ENCODE results near the gene CHML. TPM values are rescaled to one million over a fixed set of nuclear protein-coding genes. Genes with fewer than 3 reads are reported as not detected.

CHML gene
- total and polyA plus RNA-seq, 2 donors (not counting 1 experiment from before 2014, with no cell fraction given): 9.7 to 34.0 TPM

GRCh38 chr1:241627453-241628259 is 12.5 kb downstream of the CHML start:
- H3K27me3 Mint-ChIP-seq: no peaks in the 10 kb centered on the region
- no peaks in the 10 kb centered on the region for H3K27me3 ChIP-seq (replicated peaks in 1 of 4; ENCODE audit: control extremely low read depth in 1 of 4, control insufficient read depth in 3 of 4, insufficient read depth in 4 of 4, low read length in 3 of 4)
- peak overlapping the region; percentile 66 to 71 for H3K27ac ChIP-seq (ENCODE audit: low read length in 2 of 2)
- no peaks in the 10 kb centered on the region for H3K9me3 Mint-ChIP-seq (ENCODE audit: insufficient read depth)
- CTCF ChIA-PET: interaction anchor here (0.6 to 3.1 kb wide), 20 partner anchors 8 to 371 kb away, joined by 3 to 62 read pairs (median 6); partner anchors contain the start of genes KMO and MAP1LC3C
- no peaks in the 10 kb centered on the region for H4K20me1 ChIP-seq (ENCODE audit: control insufficient read depth, insufficient read depth, low read length, poor library complexity, severe bottlenecking)
- peaks cover 34% of the 10 kb centered on the region for H3K79me2 ChIP-seq (ENCODE audit: control insufficient read depth, insufficient read depth, low read length)
- no peaks in the 10 kb centered on the region for H3K9me3 ChIP-seq (ENCODE audit: control extremely low read depth in 1 of 3, control insufficient read depth in 2 of 3, insufficient read depth in 1 of 3, low read length in 2 of 3)
- peak overlapping the region in 4 of 5 experiments; percentile 6 to 41 (median 17) for H3K4me3 ChIP-seq (ENCODE audit: control extremely low read depth in 1 of 5, extremely low read depth in 1 of 5, insufficient read depth in 1 of 5, low read depth in 2 of 5, low read length in 4 of 5)
- DNase-seq: peak; percentile 78
- peak overlapping the region; percentile 88 for H3K27ac Mint-ChIP-seq
- ATAC-seq (ENCODE audit: low read depth): peak; percentile 83
- intact Hi-C loops (cut with micrococcal nuclease): loop anchor here (1.0 to 5.0 kb wide), 4 partner anchors 9 to 96 kb away; no protein-coding TSS in a partner anchor
- peaks cover 0 to 9% of the 10 kb centered on the region in 2 experiments for H3K36me3 ChIP-seq (replicated peaks in 1 of 2; ENCODE audit: control extremely low read depth in 1 of 2, control insufficient read depth in 1 of 2, extremely low read depth in 1 of 2, insufficient read depth in 2 of 2, low read length in 1 of 2)
- POLR2A ChIA-PET: interaction anchor here (0.7 to 0.8 kb wide), 2 partner anchors 13 to 76 kb away, joined by 3 read pairs; partner anchors contain the start of genes CHML and OPN3
- H3K9ac ChIP-seq (ENCODE audit: low read length): peak overlapping the region; percentile 38
- WGBS (ENCODE audit: insufficient coverage): 49% methylated on average over 3 of the region's 9 CpGs
- H3K4me3 Mint-ChIP-seq: peak overlapping the region; percentile 63
- TF ChIP-seq CTCF (IDR thresholded peaks at IDR 0.05): peak; percentile 82
- no peak for TF ChIP-seq EZH2 (IDR thresholded peaks at IDR 0.05; ENCODE audit: borderline replicate concordance, insufficient read depth, low read depth, low read length, poor library complexity, severe bottlenecking)
- peaks cover 42% of the 10 kb centered on the region for H3K4me1 Mint-ChIP-seq
- H3K4me2 ChIP-seq (replicated peaks; ENCODE audit: low read depth, low read length, poor library complexity, severe bottlenecking): peak overlapping the region; percentile 56
- H2AFZ ChIP-seq (ENCODE audit: insufficient read depth, low read depth, low read length, poor library complexity, severe bottlenecking): peak overlapping the region; percentile 71
- peaks cover 14 to 25% of the 10 kb centered on the region in 2 donors for H3K4me1 ChIP-seq (ENCODE audit: control insufficient read depth in 2 of 2, insufficient read depth in 2 of 2, low read length in 2 of 2)

- Mint-ChIP-seq H3K9me3 (ENCODE audit: insufficient read depth) (no peaks in the 10 kb centered on the region), H3K4me3 (no peak overlapping the region), H3K27me3 (no peaks in the 10 kb centered on the region), H3K27ac (no peak overlapping the region), H3K4me1 (peaks cover 31% of the 10 kb centered on the region)
- Histone ChIP-seq H2AFZ (ENCODE audit: insufficient read depth, low read depth, low read length, poor library complexity, severe bottlenecking) (no peak overlapping the region), H3K9ac (ENCODE audit: low read length) (no peak overlapping the region), H3K79me2 (ENCODE audit: control insufficient read depth, insufficient read depth, low read length) (peaks cover 10% of the 10 kb centered on the region), H3K4me1 (ENCODE audit: control insufficient read depth in 2 of 2, insufficient read depth in 2 of 2, low read length in 2 of 2) (peaks cover 14 to 16% of the 10 kb centered on the region in 2 donors), H3K27ac (ENCODE audit: low read length in 2 of 2) (no peak overlapping the region), H3K36me3 (replicated peaks in 1 of 2; ENCODE audit: control extremely low read depth in 1 of 2, control insufficient read depth in 1 of 2, extremely low read depth in 1 of 2, insufficient read depth in 2 of 2, low read length in 1 of 2) (peaks cover 0 to 7% of the 10 kb centered on the region in 2 experiments), H4K20me1 (ENCODE audit: control insufficient read depth, insufficient read depth, low read length, poor library complexity, severe bottlenecking) (no peaks in the 10 kb centered on the region), H3K4me2 (replicated peaks; ENCODE audit: low read depth, low read length, poor library complexity, severe bottlenecking) (no peak overlapping the region), H3K9me3 (ENCODE audit: control extremely low read depth in 1 of 3, control insufficient read depth in 2 of 3, insufficient read depth in 1 of 3, low read length in 2 of 3) (no peaks in the 10 kb centered on the region), H3K4me3 (ENCODE audit: control extremely low read depth in 1 of 5, extremely low read depth in 1 of 5, insufficient read depth in 1 of 5, low read depth in 2 of 5, low read length in 4 of 5) (no peak overlapping the region), H3K27me3 (replicated peaks in 1 of 4; ENCODE audit: control extremely low read depth in 1 of 4, control insufficient read depth in 3 of 4, insufficient read depth in 4 of 4, low read length in 3 of 4) (no peaks in the 10 kb centered on the region)
- DNase-seq: no peak
- ATAC-seq (ENCODE audit: low read depth): no peak
- intact Hi-C loops (cut with micrococcal nuclease): loop anchor here (5.0 kb wide), 1 partner anchor 73 kb away; no protein-coding TSS in a partner anchor
- WGBS (ENCODE audit: insufficient coverage): 100% methylated on average over 1 of the region's 2 CpGs
- TF ChIP-seq EZH2 (IDR thresholded peaks at IDR 0.05; ENCODE audit: borderline replicate concordance, insufficient read depth, low read depth, low read length, poor library complexity, severe bottlenecking): no peak
- no peak for TF ChIP-seq CTCF (IDR thresholded peaks at IDR 0.05)
- ChIA-PET CTCF (interaction anchor here (0.9 to 2.2 kb wide), 3 partner anchors 14 to 18 kb away, joined by 3 to 7 read pairs (median 3); no protein-coding TSS in a partner anchor), POLR2A (no interaction called here)
Measured at GRCh38 chr1:241624935-241625334, 15.2 kb downstream of the CHML start.
